HG03571 (cell line): ENCODE data around the gene ZNF143.
"Not testable (repeated sequence)": the region's sequence is repeated elsewhere in the genome, so short reads cannot be mapped to it uniquely, and the experiment has no call there.

Experiments
- ATAC-seq: cut with Tn5 transposase; IDR thresholded peaks from one replicate; pipeline ENCODE4 v1.9.1; 2021; ENCODE audit not compliant: unreplicated experiment

Gene ZNF143

DNA sequence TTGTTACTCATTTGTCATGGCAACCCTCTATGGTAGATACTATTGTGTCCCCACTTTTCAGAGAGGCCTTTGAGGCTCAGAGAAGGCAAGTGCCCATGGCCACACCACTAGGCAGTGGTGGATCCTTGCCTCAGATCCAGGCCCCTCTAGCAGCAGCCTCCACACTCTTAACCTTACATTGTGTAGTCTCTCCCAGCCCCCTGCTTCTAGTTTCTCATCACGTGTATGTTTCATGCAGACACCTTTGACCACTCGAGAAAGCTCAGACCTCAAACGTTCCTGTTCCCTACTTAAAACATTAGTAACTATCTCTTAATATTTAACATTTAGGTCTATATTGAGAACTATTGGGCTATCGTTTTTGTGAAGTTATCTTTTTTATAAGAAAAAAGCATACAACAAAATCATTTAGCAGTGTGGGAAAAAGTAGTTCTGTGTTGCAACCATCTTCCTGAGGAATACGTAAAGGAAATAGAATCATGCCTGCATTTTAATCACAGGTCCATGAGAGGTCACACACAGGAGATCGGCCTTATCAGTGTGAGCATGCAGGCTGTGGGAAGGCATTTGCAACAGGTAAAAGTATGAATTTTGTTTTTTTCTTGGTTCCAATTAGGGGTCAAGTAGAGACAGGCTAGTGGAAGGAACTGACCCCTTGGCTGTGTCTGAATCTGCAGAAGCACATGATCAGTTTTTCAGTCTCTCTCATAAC lies 35.1 kb downstream of the ZNF143 start:
- no peak for ATAC-seq

- no peak for ATAC-seq
Observed at GRCh38 chr11:9498457-9499078, 37.8 kb downstream of the ZNF143 start.

- no peak for ATAC-seq
Observed at GRCh38 chr11:9506489-9507276, 45.9 kb downstream of the ZNF143 start.

DNA sequence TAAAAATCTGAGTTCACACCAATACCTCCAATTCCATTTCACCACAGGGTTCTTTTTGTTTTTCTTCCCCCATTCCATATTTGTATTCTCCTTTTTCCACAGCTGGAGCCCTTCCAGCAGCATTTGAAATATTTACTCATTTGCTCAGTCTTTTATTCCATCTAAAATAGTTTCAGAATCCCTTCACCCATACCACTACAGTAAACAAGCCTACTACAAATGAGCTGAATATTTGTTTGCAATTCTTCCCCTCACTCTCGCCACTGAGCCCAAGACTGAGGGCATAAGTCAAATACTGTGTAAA lies 46.4 kb downstream of the ZNF143 start:
- no peak for ATAC-seq

- ATAC-seq = no peak
Observed at GRCh38 chr11:9509041-9509440, 48.2 kb downstream of the ZNF143 start.

DNA sequence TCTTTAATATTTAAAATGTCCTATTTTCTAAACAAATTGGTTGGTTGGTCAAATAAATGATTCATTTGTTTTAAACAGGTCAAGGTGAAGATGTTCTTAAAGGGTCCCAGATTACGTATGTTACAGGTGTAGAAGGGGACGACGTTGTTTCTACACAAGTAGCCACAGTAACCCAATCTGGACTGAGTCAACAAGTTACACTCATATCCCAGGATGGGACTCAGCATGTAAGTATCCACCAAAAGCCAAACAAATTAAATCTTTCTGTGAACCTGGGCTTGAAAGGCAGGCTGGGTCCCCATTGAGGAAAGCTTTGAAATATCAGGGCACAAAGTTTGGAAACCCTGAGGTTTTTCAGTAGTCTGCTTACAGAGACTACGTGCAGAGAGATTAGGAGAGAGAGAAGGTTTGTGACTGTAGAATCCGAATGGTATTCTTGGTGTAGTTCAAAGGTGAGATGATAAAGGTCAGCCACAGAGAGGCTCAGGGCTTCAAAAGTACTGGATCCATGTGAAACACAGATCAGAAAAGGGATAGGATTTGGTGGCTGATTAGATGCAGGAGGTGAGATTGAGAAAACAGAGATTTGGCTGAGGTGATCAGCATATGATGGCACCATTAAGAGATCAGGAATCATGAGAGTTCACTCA lies 51.7 kb downstream of the ZNF143 start:
- no peak for ATAC-seq

DNA sequence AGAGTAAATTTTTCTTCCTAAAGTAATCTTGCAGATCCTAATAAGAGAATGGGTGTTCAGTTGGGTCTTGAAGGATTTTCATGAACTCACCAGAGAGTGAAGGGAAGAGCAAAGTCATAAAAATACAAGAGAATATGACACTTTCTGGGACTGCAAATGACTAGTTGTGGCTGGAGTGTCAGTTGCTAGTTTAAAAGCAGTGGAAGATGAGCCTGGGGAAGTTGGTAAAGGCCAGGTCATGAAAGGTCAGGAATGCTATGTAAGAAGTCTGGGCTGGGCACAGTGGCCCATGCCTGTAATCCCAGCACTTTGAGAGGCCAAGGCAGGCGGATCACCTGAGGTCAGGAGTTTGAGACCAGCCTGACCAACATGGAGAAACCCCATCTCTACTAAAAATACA lies 53.8 kb downstream of the ZNF143 start:
- not testable (repeated sequence) for ATAC-seq

GRCh38 chr11:9516113-9516512 lies 55.3 kb downstream of the ZNF143 start:
- ATAC-seq = no peak

DNA sequence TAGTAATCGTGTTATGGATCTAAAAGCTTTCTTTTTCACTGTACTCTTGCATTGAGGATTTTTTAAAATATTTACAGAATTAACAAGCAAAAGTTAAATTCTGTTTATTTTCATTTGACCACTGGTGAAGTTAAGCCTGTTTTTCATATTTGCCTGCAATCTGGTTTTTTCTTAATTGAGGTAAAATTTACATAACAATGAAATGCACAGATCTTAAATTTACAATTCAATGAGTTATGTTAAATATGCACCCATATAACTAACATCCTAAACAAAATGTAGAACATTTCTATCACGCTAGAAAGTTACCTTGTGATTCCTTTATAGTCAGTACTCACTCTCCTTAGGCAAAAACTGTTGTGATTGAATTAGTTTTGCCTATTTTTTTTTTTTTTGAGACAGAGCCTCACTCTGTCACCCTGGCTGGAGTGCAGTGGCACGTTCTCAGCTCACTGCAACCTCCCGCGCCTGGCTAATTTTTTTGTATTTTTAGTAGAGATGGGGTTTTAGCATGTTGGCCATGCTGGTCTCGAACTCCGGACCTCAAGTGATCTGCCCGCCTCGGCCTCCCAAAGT lies 58.1 kb downstream of the ZNF143 start:
- no peak for ATAC-seq

GRCh38 chr11:9524001-9524400 lies 63.2 kb downstream of the ZNF143 start:
- no peak for ATAC-seq

DNA sequence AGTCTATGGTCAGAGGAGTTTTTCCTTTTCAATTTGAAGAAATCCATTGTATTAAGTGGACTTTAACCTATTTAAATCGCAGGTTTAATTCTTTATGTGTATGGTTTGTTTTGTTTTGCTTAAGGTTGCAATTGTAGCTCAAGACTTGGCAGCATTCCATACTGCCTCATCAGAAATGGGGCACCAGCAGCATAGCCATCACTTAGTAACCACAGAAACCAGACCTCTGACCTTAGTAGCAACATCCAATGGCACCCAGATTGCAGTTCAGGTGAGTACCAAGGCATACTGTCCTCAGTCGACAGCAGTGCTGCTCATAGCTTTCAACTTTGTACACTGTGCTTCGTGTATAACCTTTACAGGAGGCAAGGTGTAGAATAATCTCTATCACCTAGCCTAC lies 64.3 kb downstream of the ZNF143 start:
- ATAC-seq = no peak

DNA sequence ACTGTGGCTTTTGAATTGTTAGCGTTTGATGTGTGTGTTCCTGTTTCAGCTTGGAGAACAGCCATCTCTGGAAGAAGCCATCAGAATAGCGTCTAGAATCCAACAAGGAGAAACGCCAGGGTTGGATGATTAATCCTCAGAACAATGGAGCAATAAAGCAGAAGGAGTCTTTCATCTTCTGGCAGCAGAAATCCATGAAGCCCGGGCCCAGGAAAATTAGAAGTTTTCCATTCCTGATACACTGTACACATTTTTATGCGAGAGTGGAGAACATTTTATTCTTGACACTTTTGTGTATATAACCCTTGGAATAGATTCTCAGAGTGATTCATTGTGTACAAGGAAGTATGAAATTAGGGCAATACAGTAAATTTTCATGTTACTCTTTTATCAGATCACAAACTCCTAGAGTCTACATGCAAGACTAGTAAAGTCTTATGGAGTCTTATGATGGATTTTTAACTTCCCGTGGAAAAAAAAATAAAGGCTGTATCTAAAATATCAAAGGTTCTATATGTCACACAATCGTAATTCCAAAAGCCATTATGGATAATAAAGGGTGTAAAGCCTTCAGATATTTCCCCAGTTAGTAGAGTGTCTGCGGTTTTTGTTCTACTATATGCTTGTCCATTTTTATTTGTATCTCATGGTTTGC lies 66.8 kb downstream of the ZNF143 start:
- no peak for ATAC-seq

DNA sequence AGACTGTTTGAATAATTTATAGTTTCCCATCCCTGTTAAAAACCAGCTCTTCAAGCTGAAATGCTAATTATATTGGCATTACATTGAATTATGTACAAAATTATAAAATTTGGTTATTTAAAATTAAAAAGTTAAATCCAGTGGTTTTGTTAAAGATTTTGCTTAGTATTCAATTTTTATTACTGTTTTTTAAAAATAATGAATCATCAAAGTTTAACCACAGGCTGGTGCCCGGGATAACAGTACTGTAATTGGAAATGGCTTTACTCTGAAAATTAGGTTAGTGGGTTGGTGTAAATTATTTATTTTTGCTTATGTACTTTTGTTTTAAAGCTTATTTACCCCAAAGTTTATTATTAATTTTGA lies 67.3 kb downstream of the ZNF143 start:
- ATAC-seq = no peak

- ATAC-seq = no peak
Observed at GRCh38 chr11:9528573-9529333, 67.9 kb downstream of the ZNF143 start.

GRCh38 chr11:9529334-9529650 lies 68.5 kb downstream of the ZNF143 start:
- ATAC-seq = no peak

DNA sequence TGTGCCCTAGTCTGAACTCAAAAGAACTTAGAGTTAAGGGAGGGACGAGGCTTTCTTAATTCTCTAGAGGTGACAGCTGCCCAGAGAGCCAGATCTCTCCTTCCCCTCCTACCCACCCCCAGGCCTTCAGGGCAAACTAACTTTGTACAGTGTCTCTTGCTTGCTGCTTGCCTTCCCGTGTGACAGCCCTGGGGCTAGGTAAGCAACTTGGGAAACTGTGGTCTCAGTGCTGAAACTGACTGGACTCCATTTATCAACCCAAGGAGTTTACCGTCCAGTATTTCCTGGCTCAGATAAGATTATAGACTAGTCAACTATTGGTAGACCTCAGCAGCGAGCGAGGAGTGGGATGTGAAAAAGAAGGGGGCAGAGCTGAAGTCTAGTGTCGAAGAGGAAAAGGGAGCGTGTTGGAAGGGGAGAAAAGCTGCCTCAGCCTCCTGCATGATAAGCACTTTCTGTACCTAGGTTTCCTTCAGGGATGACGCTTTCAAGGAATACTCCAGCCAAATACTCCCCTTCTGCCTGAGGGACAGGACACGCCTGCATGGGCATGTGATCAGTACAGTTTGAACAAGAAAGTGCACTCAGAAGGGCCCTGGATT lies 69.3 kb downstream of the ZNF143 start:
- no peak for ATAC-seq

DNA sequence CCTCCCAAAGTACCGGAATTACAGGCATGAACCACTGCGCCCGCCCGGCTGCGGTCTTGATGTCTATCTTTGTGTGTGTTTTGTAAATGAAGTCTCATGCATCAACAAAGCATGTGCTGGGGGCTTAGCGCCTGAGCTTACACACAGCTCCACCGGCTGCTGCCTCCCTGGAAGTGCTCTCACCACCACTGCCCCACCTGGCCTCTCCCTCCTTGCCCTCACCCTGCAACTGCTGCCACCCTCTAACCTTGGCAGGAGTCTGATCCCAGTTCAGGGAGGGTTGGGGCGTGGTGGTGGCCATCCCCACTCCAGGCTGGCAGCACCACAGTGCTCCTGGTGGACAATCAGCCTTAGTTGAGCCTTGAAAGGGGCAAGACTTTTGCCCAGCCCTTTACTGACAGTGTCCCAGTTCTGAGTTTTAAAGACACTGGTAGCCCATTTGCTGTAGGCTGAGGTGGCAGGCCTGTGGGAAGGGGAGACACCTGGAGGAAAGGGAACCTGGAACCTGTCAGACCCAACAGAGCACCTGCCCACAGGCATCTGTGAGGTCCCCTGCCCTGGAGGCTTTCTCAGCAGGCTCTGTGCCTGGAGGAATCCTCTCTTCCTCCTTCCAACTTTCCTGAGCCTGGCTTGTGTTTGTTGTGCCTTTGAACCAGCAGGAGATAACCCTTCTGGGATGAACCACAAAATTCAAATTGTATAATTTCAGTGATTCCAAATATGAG lies 70.3 kb downstream of the ZNF143 start:
- no peak for ATAC-seq

DNA sequence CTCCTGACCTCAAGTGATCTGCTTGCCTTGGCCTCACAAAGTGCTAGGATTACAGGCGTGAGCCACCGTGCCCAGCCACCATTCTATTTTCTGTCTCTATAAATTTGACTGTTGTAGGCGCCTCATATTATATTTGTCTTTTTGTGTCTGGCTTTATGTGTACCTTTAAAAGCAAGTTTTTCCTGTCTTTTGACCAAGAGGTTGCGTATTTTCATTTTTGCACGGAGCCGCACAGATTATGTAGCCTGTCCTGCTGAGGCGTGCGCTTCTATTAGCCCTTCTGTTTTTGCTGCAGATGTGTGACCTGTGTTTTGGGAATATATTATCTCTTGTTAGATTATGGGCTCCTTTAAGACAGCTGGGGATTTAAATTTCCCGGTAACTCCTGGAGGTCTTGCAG lies 72.2 kb downstream of the ZNF143 start:
- ATAC-seq = no peak

DNA sequence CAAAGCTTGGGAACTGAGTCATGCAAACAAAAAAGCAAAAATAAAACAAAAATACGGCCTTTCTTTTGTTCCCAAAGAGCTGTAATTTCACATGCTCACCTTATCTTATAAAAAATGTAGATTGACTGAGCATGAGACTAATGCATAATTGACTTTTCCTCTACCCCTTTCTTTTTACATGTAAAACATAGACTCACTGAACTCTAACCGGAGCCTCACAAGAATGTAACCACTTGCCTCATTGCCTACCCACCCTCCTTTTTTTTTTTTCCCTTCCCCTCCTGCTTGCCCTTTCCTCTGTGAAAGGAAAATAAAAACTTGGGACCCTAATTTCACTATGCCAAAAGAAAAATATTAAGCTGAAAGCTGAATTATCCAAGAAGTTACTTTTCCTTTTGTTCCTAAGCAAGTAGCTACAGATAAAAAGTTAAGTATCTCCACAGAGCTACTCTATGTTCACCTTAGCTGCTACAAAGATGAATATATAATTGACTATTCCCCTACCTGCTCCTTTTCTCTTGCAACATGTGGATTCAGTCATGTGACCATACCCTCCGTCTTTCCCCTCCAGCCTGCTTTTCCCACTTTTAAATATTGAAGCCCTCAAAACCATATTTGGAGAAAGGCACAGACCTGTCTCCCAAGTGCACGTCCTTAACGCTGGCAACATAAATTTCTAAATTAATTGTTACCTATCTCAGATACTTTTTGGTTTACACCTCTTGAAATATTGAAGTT lies 73.1 kb downstream of the ZNF143 start:
- ATAC-seq = no peak
